ENCODE results near the gene COPS3. TPM values are rescaled to one million over a fixed set of nuclear protein-coding genes. Genes with fewer than 3 reads are reported as not detected.

COPS3 gene
- total and polyA plus RNA-seq, 8 donors: 11.1 to 291 (median 48.6) TPM

- Histone ChIP-seq H3K27ac (no peak overlapping the region), H3K36me3 (peaks cover 90 to 100% (median 100%) of the 10 kb centered on the region in 4 donors), H3K4me3 (no peak overlapping the region), H3K4me1 (no peaks in the 10 kb centered on the region), H3K27me3 (no peaks in the 10 kb centered on the region), H3K9me3 (no peaks in the 10 kb centered on the region)
- intact Hi-C loops (cut with DNase I; ENCODE audit: low total_unique reads): no loop called here
- TF ChIP-seq, protein P1, sequence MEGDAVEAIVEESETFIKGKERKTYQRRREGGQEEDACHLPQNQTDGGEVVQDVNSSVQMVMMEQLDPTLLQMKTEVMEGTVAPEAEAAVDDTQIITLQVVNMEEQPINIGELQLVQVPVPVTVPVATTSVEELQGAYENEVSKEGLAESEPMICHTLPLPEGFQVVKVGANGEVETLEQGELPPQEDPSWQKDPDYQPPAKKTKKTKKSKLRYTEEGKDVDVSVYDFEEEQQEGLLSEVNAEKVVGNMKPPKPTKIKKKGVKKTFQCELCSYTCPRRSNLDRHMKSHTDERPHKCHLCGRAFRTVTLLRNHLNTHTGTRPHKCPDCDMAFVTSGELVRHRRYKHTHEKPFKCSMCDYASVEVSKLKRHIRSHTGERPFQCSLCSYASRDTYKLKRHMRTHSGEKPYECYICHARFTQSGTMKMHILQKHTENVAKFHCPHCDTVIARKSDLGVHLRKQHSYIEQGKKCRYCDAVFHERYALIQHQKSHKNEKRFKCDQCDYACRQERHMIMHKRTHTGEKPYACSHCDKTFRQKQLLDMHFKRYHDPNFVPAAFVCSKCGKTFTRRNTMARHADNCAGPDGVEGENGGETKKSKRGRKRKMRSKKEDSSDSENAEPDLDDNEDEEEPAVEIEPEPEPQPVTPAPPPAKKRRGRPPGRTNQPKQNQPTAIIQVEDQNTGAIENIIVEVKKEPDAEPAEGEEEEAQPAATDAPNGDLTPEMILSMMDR (IDR thresholded peaks at IDR 0.05): no peak
- TF ChIP-seq POLR2AphosphoS5 (IDR thresholded peaks at IDR 0.05): no peak
- TF ChIP-seq EP300 (IDR thresholded peaks at IDR 0.05): no peak
- no peak for TF ChIP-seq POLR2A (IDR thresholded peaks at IDR 0.05)
- DNase-seq: no peak
- WGBS, 5 donors: 90 to 97% (median 94%) methylated on average over 8 of the region's 8 CpGs
Observed at GRCh38 chr17:17220529-17220928, 60.5 kb downstream of the COPS3 start.

- WGBS, 5 donors: 68 to 82% (median 81%) methylated on average over 3 of the region's 3 CpGs
Observed at GRCh38 chr17:17217995-17218394, 63.1 kb downstream of the COPS3 start.

GRCh38 chr17:17216776-17217175 lies 64.3 kb downstream of the COPS3 start:
- no peak overlapping the region for H3K4me3 ChIP-seq
- peaks cover 80 to 100% (median 99%) of the 10 kb centered on the region in 4 donors for H3K36me3 ChIP-seq
- no peaks in the 10 kb centered on the region for H3K27me3 ChIP-seq
- H3K27ac ChIP-seq: no peak overlapping the region
- WGBS, 5 donors: 74 to 90% (median 78%) methylated on average over 10 to 16 of the region's 16 CpGs
- no peak for TF ChIP-seq POLR2AphosphoS5 (IDR thresholded peaks at IDR 0.05)
- TF ChIP-seq, protein P1 (IDR thresholded peaks at IDR 0.05): no peak
- TF ChIP-seq POLR2A (IDR thresholded peaks at IDR 0.05): no peak
- TF ChIP-seq EP300 (IDR thresholded peaks at IDR 0.05): no peak
- H3K4me1 ChIP-seq: no peaks in the 10 kb centered on the region
- no peaks in the 10 kb centered on the region for H3K9me3 ChIP-seq
- DNase-seq: no peak
- intact Hi-C loops (cut with DNase I; ENCODE audit: low total_unique reads): no loop called here

More at GRCh38 chr17:17217995-17218394, 63.1 kb downstream of the COPS3 start:
- Histone ChIP-seq H3K9me3 (no peaks in the 10 kb centered on the region), H3K27me3 (no peaks in the 10 kb centered on the region), H3K27ac (no peak overlapping the region), H3K36me3 (peaks cover 90 to 100% (median 100%) of the 10 kb centered on the region in 4 donors), H3K4me3 (no peak overlapping the region), H3K4me1 (no peaks in the 10 kb centered on the region)
- intact Hi-C loops (cut with DNase I; ENCODE audit: low total_unique reads): no loop called here
- TF ChIP-seq POLR2AphosphoS5 (IDR thresholded peaks at IDR 0.05): no peak
- TF ChIP-seq, protein P1 (IDR thresholded peaks at IDR 0.05): no peak
- no peak for TF ChIP-seq EP300 (IDR thresholded peaks at IDR 0.05)
- TF ChIP-seq POLR2A (IDR thresholded peaks at IDR 0.05): no peak
- DNase-seq: no peak

DNA sequence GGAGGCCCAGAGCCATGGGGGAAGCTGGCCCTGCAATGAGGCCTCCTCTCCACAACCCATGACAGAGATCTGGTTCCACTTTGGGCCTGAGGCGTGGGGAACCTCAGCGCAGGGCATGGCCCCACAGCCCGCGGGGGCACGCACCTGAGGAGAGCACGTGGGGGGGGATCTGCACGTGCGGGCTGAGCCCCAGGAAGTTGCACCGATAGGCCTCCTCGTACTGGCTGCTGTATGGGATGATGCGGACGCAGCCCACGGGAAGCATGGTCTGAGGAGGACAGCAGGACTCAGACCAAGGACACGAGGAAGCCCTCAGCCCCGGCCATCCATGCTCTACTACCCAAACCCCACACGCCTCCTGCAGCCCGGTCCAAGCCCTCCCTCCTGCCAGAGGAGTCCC lies 64.8 kb downstream of the COPS3 start:
- no peak for DNase-seq
- intact Hi-C loops (cut with DNase I; ENCODE audit: low total_unique reads): no loop called here
- WGBS, 5 donors: 88 to 96% (median 92%) methylated on average over 13 to 17 of the region's 17 CpGs
- peaks cover 75 to 100% (median 98%) of the 10 kb centered on the region in 4 donors for H3K36me3 ChIP-seq
- no peaks in the 10 kb centered on the region for H3K27me3 ChIP-seq
- H3K4me1 ChIP-seq: no peaks in the 10 kb centered on the region
- H3K9me3 ChIP-seq: no peaks in the 10 kb centered on the region
- no peak overlapping the region for H3K27ac ChIP-seq
- no peak overlapping the region for H3K4me3 ChIP-seq
- TF ChIP-seq EP300 (IDR thresholded peaks at IDR 0.05) (no peak), POLR2AphosphoS5 (IDR thresholded peaks at IDR 0.05) (no peak), POLR2A (IDR thresholded peaks at IDR 0.05) (no peak)
- TF ChIP-seq, protein P1 (IDR thresholded peaks at IDR 0.05): no peak
